Activated T-helper 2 cell treated with anti-CD3 and anti-CD28 coated beads, Interferon-gamma antibody, Interleukin-2, Interleukin-4, amounts not matched to agents 10 μg/mL and 5 μg/mL and 100 μg/mL, durations not matched to agents 14 hours and 24 hours and 36 hours (primary cell): ENCODE data around the gene CYP4F22. TPM values are rescaled to one million over a fixed set of nuclear protein-coding genes. Genes with fewer than 3 reads are reported as not detected.
"Not testable (repeated sequence)": the region's sequence is repeated elsewhere in the genome, so short reads cannot be mapped to it uniquely, and the experiment has no call there.

Experiments
- DNase-seq: peaks from one replicate; pipeline ENCODE4 v3.0.0; 2021; ENCODE audit warnings: low spot score
- H3K27ac Mint-ChIP-seq: one replicate; pipeline ENCODE4 v1.8.0; 2021; ENCODE audit warnings: mixed read lengths
- H3K27me3 Mint-ChIP-seq: one replicate; pipeline ENCODE4 v1.8.0; 2021; ENCODE audit warnings: low read depth, mixed read lengths
- H3K36me3 Mint-ChIP-seq: one replicate; pipeline ENCODE4 v1.8.0; 2021; ENCODE audit warnings: low read depth, mixed read lengths
- H3K4me1 Mint-ChIP-seq: one replicate; pipeline ENCODE4 v1.8.0; 2021; ENCODE audit warnings: low read depth, mixed read lengths
- H3K4me3 Mint-ChIP-seq: one replicate; pipeline ENCODE4 v1.8.0; 2021; ENCODE audit warnings: low read depth, mild to moderate bottlenecking, moderate library complexity, mixed read lengths
- H3K9me3 Mint-ChIP-seq: one replicate; pipeline ENCODE4 v1.8.0; 2021; ENCODE audit warnings: mixed read lengths
- intact Hi-C: fragments of 100-400 bp; cut with micrococcal nuclease; formaldehyde crosslinking; loops from one replicate; pipeline ENCODE4 v1.15.1; 2023
- total RNA-seq: library from RNA; stranded (reverse); gene quantifications from 2 replicates; pipeline ENCODE4 v1.2.3, GENCODE V29; 2022

The CYP4F22 gene
- total RNA-seq, 1 donor from 2014 or later: 0.14 TPM

DNA sequence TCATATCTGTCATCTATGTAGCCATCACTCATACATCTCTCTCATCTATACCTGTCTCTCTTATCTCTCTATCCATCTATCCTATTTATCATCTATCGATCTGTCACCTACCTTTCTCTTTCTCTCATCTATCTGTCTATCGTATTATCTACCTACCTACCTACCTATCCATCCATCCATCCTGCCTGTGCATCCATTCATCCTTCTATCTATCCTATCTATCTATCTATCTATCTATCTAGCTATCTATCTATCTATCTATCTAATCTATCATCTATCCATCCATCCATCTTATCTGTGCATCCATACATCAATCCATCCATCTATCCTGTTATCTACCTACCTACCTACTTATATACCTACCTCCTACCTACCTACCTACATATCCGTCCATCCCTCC is 62.1 kb downstream of the CYP4F22 start:
- no peaks in the 10 kb centered on the region for H3K4me1 Mint-ChIP-seq
- no peak overlapping the region for H3K27ac Mint-ChIP-seq
- no peaks in the 10 kb centered on the region for H3K9me3 Mint-ChIP-seq
- H3K27me3 Mint-ChIP-seq: peaks cover 13% of the 10 kb centered on the region
- no peak for DNase-seq
- H3K4me3 Mint-ChIP-seq: no peak overlapping the region
- intact Hi-C loops: no loop called here
- H3K36me3 Mint-ChIP-seq: no peaks in the 10 kb centered on the region

DNA sequence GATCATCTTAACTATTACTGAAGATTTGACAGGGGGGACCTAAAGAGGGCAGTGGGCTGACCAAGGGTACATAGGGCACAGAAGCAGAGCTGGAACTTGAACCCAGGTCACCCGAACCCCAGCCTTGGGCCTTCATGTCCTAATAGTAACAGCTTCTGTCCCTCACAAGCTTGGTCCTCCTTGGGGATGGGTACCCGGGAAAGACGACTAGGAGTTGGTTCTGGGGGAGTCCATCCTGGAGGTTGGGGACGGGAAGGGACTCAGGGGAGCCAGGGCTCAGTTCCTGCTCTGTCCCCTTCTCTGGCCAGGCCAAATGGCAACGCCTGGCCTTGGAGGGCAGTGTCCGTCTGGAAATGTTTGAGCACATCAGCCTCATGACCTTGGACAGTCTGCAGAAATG is 67.1 kb downstream of the CYP4F22 start:
- Mint-ChIP-seq H3K4me1 (no peaks in the 10 kb centered on the region), H3K9me3 (no peaks in the 10 kb centered on the region), H3K27ac (no peak overlapping the region), H3K27me3 (no peaks in the 10 kb centered on the region), H3K36me3 (no peaks in the 10 kb centered on the region), H3K4me3 (no peak overlapping the region)
- intact Hi-C loops: no loop called here
- no peak for DNase-seq

DNA sequence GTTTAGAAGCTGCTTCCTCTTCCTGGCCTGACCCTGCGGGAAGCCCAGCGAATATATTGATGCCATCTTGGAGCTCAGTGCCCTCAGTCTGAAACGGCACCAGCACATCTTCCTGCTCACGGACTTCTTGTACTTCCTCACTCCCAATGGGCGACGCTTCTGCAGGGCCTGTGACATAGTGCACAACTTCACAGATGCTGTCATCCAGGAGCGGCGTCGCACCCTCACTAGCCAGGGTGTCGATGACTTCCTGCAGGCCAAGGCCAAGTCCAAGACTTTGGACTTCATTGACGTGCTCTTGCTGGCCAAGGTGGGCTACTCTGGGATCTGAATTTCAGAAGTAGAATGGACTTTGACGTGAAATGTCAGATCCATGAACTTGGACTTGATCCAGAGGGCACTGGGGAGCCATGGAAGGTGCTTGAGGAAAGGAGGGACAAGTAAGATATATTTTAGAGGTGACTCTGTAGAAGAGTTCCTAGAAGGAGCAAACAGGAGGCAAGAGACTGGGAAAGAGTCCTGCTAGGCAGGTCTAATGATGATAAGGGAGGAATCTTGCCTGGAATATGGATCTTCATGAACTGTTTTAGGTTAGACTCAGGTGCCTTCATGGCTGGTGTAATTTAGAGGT is 68.3 kb downstream of the CYP4F22 start:
- intact Hi-C loops: no loop called here
- no peak for DNase-seq
- no peaks in the 10 kb centered on the region for H3K9me3 Mint-ChIP-seq
- no peak overlapping the region for H3K4me3 Mint-ChIP-seq
- no peak overlapping the region for H3K27ac Mint-ChIP-seq
- no peaks in the 10 kb centered on the region for H3K36me3 Mint-ChIP-seq
- H3K4me1 Mint-ChIP-seq: no peaks in the 10 kb centered on the region
- peaks cover 4% of the 10 kb centered on the region for H3K27me3 Mint-ChIP-seq

DNA sequence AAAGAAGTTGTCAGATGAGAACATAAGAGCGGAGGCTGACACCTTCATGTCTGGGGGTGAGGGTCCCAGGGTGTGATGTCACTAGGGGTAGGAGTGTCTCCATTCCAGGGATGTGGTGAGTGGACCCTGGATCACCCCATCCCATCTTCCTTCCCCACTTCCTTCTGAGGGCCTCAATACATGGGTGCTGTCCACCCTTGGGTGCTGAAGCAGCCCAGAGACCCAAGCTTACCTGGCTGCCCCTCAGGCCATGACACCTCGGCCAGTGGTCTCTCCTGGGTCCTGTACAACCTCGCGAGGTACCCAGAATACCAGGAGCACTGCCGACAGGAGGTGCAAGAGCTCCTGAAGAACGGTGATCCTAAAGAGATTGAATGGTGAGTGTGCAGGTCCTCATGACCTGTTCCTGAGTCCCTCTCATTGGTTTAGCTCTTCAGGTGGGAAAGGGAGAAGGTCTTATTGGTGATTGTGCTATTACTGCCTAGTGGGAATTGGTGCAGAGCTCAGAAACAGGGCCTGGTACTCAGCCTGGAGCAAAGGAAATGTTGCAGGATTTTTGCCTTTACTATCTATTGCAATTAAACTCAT is 69.0 kb downstream of the CYP4F22 start:
- H3K9me3 Mint-ChIP-seq: no peaks in the 10 kb centered on the region
- peaks cover 4% of the 10 kb centered on the region for H3K27me3 Mint-ChIP-seq
- intact Hi-C loops: no loop called here
- H3K27ac Mint-ChIP-seq: no peak overlapping the region
- H3K4me3 Mint-ChIP-seq: no peak overlapping the region
- no peaks in the 10 kb centered on the region for H3K4me1 Mint-ChIP-seq
- no peaks in the 10 kb centered on the region for H3K36me3 Mint-ChIP-seq
- DNase-seq: no peak

DNA sequence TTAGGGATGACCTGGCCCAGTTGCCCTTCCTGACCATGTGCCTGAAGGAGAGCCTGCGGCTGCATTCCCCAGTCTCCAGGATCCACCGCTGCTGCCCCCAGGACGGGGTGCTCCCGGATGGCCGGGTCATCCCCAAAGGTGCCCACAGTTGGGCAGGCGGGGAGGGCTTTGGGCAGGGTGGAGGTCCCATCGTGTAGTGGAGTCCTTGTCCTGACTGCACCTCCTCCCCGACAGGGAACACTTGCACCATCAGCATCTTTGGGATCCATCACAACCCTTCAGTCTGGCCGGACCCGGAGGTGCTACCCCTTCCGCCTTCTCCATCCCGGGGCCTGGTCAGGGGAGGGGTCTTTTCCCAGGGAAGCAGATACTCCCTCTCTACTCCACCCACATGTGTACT is 75.0 kb downstream of the CYP4F22 start:
- Mint-ChIP-seq H3K27me3 (peaks cover 10% of the 10 kb centered on the region), H3K27ac (no peak overlapping the region), H3K9me3 (no peaks in the 10 kb centered on the region), H3K4me1 (no peaks in the 10 kb centered on the region), H3K4me3 (no peak overlapping the region), H3K36me3 (no peaks in the 10 kb centered on the region)
- DNase-seq: no peak
- intact Hi-C loops: no loop called here

DNA sequence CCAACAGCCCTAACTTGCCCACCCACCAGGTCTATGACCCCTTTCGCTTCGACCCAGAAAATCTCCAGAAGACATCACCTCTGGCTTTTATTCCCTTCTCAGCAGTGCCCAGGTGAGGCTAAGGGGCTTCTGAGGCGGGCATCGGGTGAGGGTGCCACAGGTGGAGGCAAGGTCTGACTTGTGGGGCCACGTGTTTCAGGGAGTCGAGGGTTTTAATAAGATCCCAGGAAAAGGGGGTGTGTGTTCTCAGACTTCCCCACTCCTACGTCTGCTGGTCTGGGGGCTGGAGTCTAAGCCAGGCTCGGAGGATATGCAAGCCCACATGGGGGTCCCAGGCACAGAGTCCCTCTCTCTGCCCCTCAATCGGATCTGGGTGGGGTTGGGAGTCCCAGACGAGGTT is 75.8 kb downstream of the CYP4F22 start:
- intact Hi-C loops: no loop called here
- no peak for DNase-seq
- H3K9me3 Mint-ChIP-seq: no peaks in the 10 kb centered on the region
- H3K27me3 Mint-ChIP-seq: peaks cover 10% of the 10 kb centered on the region
- no peaks in the 10 kb centered on the region for H3K4me1 Mint-ChIP-seq
- no peak overlapping the region for H3K27ac Mint-ChIP-seq
- no peak overlapping the region for H3K4me3 Mint-ChIP-seq
- no peaks in the 10 kb centered on the region for H3K36me3 Mint-ChIP-seq

DNA sequence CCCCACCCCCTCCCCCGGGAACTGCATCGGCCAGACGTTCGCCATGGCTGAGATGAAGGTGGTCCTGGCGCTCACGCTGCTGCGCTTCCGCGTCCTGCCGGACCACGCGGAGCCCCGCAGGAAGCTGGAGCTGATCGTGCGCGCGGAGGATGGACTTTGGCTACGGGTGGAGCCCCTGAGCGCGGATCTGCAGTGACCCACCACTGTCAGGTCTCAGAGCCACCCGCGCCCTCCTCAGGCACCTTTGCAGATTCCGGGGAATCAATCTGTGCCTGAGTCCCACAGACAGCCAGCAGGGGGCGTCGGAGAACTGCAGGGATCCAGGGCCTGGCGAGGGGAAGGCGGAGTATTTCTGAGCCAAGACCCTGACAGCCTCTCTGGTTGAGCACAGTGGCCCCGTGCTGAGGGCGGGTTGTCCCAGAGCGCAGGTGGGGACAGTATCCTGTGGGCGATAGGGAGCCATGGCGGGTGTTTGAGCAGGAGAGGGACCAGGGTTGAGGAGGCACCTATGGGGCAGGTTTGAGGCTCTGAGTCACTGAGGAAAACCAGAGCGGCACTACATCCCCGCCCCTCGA is 76.3 kb downstream of the CYP4F22 start:
- Mint-ChIP-seq H3K4me1 (no peaks in the 10 kb centered on the region), H3K27me3 (peaks cover 10% of the 10 kb centered on the region), H3K27ac (no peak overlapping the region), H3K36me3 (no peaks in the 10 kb centered on the region), H3K4me3 (no peak overlapping the region), H3K9me3 (no peaks in the 10 kb centered on the region)
- peak; percentile 66 for DNase-seq
- intact Hi-C loops: no loop called here

DNA sequence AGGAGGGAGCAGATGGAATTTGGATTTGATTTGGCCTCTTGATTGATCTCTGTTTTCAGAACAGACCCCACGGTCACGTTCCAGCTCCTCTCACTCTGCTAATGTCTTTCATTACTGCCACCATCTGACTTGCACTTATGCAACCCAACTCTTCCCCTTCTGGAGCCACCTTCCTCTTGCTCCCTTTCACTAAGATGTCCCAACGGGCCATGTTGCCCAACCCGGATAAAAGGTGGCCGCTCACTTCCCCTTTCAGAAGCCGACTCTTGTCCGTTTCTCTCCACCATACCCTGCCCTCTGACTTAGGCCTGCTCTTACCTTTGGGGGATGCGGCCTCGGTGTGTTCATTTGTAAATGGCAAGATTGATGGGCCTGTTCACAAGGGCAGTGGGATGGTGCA is 79.3 kb downstream of the CYP4F22 start:
- no peak overlapping the region for H3K27ac Mint-ChIP-seq
- intact Hi-C loops: no loop called here

DNA sequence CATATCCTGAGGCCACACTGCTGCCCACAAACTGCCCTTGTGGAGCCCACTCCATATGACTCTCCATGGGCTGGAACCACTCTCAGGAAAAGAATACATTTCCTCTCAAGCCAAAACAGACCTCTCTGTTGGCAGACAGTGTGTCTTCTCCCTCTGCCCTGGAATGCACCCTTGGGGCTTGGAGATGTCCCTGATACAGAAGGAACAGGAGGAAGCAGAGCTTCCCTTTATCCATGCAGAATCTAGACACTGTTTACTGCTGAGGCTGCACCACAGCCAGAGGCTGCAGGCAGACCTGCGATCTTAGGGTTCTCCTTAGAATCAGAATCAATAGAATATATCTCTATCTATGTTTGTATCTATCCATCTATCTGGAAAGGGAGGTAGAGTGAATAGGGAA is 79.9 kb downstream of the CYP4F22 start:
- Mint-ChIP-seq H3K27me3 (peaks cover 6% of the 10 kb centered on the region), H3K36me3 (no peaks in the 10 kb centered on the region), H3K9me3 (no peaks in the 10 kb centered on the region), H3K27ac (no peak overlapping the region), H3K4me3 (no peak overlapping the region), H3K4me1 (no peaks in the 10 kb centered on the region)
- intact Hi-C loops: no loop called here
- no peak for DNase-seq

More for the DNA sequence above, 79.3 kb downstream of the CYP4F22 start:
- Mint-ChIP-seq H3K4me3 (no peak overlapping the region), H3K4me1 (no peaks in the 10 kb centered on the region), H3K9me3 (no peaks in the 10 kb centered on the region), H3K36me3 (no peaks in the 10 kb centered on the region), H3K27me3 (peaks cover 6% of the 10 kb centered on the region)
- no peak for DNase-seq

DNA sequence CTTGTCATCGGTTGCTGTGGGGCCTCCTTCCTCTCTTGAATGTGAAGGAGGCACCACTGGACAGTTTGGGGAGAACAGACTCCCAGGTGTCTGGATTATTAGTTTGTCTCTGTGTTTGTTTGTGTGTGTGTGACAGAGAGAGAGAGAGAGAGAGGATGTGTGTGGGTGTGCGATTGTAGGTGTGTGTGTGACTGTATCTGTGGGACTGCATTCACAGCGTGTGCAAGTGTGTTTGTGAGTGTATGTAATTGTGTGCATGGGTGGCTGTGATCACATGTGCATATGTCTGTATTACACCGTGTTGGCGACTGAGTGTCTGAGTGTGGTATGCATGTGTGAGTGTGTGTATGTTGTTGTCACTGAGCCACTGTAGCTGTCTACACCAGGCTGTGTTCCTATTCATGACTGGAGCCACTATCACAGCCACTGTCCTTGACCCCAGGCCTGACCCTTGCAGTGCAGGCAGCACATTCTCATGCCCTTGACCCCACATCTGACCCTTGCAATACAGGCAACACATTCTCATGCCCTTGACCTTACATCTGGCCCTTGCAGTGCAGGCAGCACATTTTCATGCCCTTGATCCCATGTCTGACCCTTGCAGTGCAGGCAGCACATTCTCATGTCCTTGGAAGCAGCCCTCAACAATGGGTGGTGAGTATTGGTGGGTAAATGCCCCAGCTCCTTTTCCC is 81.6 kb downstream of the CYP4F22 start:
- no peak for DNase-seq
- Mint-ChIP-seq H3K27ac (no peak overlapping the region), H3K4me3 (no peak overlapping the region), H3K9me3 (no peaks in the 10 kb centered on the region), H3K36me3 (no peaks in the 10 kb centered on the region), H3K27me3 (peaks cover 9% of the 10 kb centered on the region), H3K4me1 (no peaks in the 10 kb centered on the region)
- intact Hi-C loops: no loop called here

DNA sequence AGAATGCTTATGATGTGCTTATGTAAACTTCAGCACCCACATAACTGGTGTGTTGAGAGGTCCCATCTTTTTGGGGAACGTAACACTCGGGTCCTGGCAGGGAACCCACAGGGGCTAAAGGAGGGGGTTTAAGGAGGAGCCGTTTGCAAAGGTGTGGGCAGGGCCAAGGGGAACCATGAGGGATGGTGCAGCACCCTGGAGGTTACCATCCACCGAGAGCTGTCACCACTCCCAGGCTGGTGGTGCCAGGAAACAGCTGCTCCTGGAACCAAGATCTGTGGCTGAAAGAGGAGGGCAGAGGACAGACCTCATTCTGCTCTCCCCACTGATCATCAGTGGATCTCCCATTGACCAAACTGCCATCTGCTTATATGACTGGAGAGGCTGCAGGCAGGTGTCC is 83.5 kb downstream of the CYP4F22 start:
- Mint-ChIP-seq H3K27me3 (peaks cover 11% of the 10 kb centered on the region), H3K9me3 (peaks cover 4% of the 10 kb centered on the region), H3K27ac (no peak overlapping the region), H3K4me1 (no peaks in the 10 kb centered on the region), H3K36me3 (no peaks in the 10 kb centered on the region), H3K4me3 (no peak overlapping the region)
- intact Hi-C loops: no loop called here
- no peak for DNase-seq

DNA sequence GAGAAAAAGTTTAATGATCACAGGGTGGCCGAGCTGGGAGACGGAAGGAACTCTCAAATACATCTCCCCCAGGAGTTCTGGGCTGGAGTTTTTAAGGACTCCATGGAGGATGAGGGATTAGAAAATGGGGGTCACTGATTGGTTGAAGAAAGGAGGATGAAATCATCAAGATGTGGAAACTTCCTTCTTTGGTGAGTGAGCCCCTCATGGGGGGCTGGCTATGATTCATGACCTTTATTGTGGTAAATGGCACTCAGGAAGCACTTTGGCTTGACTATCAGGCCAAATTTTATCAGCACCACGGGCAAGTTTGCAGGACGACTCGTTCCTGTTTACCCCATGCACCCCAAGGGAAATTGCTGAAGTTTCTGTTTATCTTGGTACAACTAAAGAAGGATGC is 84.2 kb downstream of the CYP4F22 start:
- DNase-seq, intact Hi-C loops, H3K9me3 Mint-ChIP-seq, H3K4me3 Mint-ChIP-seq, H3K27ac Mint-ChIP-seq, H3K4me1 Mint-ChIP-seq, H3K36me3 Mint-ChIP-seq: not testable (repeated sequence)
- peaks cover 11% of the 10 kb centered on the region for H3K27me3 Mint-ChIP-seq

DNA sequence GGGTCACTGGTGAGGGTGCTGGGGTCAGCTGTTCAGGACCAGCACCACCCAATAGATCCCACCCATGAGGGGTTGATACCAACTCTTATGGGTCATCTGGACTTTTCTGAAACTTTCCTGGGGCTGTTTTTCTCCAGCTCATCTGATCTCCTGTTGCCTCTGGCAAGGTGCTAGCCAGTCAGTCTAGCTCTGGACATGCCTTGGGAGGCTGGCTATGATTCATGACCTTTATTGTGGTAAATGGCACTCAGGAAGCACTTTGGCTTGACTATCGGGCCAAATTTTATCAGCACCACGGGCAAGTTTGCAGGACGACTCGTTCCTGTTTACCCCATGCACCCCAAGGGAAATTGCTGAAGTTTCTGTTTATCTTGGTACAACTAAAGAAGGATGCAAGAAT is 85.4 kb downstream of the CYP4F22 start:
- DNase-seq, H3K27me3 Mint-ChIP-seq, H3K4me1 Mint-ChIP-seq, H3K36me3 Mint-ChIP-seq, H3K27ac Mint-ChIP-seq, intact Hi-C loops, H3K9me3 Mint-ChIP-seq, H3K4me3 Mint-ChIP-seq: not testable (repeated sequence)
